Astrocyte (in vitro differentiated cells and primary cell): ENCODE data around the gene CEP20. TPM values are rescaled to one million over a fixed set of nuclear protein-coding genes. Genes with fewer than 3 reads are reported as not detected.

Source experiments
- DNase-seq: peaks from one replicate; pipeline ENCODE4 v3.0.0-alpha.2; 2010; ENCODE audit warnings: low read depth
- FAIRE-seq: peaks from 2 replicates; lab custom pipeline; 2011; peaks lifted over from hg19 to GRCh38; lab: Jason Lieb, UNC
- H2AFZ ChIP-seq: 2 replicates; pipeline ENCODE4 v1.6.0; 2012; ENCODE audit warnings: low read depth, low read length, inconsistent platforms
- H3K27ac ChIP-seq: 2 replicates; pipeline ENCODE4 v1.5.1; 2011; ENCODE audit warnings: low read depth, low read length, inconsistent platforms
- H3K27me3 ChIP-seq: 2 replicates; pipeline ENCODE4 v1.6.0; 2011; ENCODE audit warnings: low read length, inconsistent platforms; ENCODE audit not compliant: insufficient read depth
- H3K36me3 ChIP-seq: 2 replicates; pipeline ENCODE4 v1.5.1; 2011; ENCODE audit warnings: low read length, inconsistent platforms; ENCODE audit not compliant: insufficient read depth
- H3K4me1 ChIP-seq: 2 replicates; pipeline ENCODE4 v1.5.1; 2011; ENCODE audit warnings: low read length, inconsistent platforms; ENCODE audit not compliant: insufficient read depth
- H3K4me2 ChIP-seq: 2 replicates; pipeline ENCODE4 v1.6.0; 2012; ENCODE audit warnings: low read length, inconsistent platforms
- H3K4me3 ChIP-seq: 2 replicates; pipeline ENCODE4 v1.5.1; 2011; ENCODE audit warnings: low read depth, mild to moderate bottlenecking, low read length, inconsistent platforms; ENCODE audit not compliant: insufficient read depth
- H3K79me2 ChIP-seq: 2 replicates; pipeline ENCODE4 v1.6.0; 2012; ENCODE audit warnings: mild to moderate bottlenecking, low read length, inconsistent platforms; ENCODE audit not compliant: insufficient read depth
- H3K9ac ChIP-seq: 2 replicates; pipeline ENCODE4 v1.6.0; 2012; ENCODE audit warnings: mild to moderate bottlenecking, low read length, inconsistent platforms
- H3K9me3 ChIP-seq: 2 replicates; pipeline ENCODE4 v1.5.1; 2012; ENCODE audit warnings: low read depth, mild to moderate bottlenecking, low read length, inconsistent platforms; ENCODE audit not compliant: insufficient read depth
- H4K20me1 ChIP-seq: 2 replicates; pipeline ENCODE4 v1.6.0; 2012; ENCODE audit warnings: low read length, inconsistent platforms; ENCODE audit not compliant: insufficient read depth
- H3K27ac Mint-ChIP-seq: one replicate; pipeline ENCODE4 v1.8.0; 2021; ENCODE audit warnings: mild to moderate bottlenecking, mixed read lengths; ENCODE audit not compliant: unreplicated experiment
- H3K27me3 Mint-ChIP-seq: one replicate; pipeline ENCODE4 v1.8.0; 2021; ENCODE audit warnings: low read depth, mixed read lengths; ENCODE audit not compliant: unreplicated experiment
- H3K36me3 Mint-ChIP-seq: one replicate; pipeline ENCODE4 v1.8.0; 2021; ENCODE audit warnings: low read depth, mixed read lengths; ENCODE audit not compliant: unreplicated experiment
- H3K4me1 Mint-ChIP-seq: one replicate; pipeline ENCODE4 v1.8.0; 2021; ENCODE audit warnings: low read depth, mixed read lengths; ENCODE audit not compliant: unreplicated experiment
- H3K4me3 Mint-ChIP-seq: one replicate; pipeline ENCODE4 v1.8.0; 2021; ENCODE audit warnings: mild to moderate bottlenecking, moderate library complexity, mixed read lengths; ENCODE audit not compliant: unreplicated experiment
- H3K9me3 Mint-ChIP-seq: one replicate; pipeline ENCODE4 v1.8.0; 2021; ENCODE audit warnings: mild to moderate bottlenecking, mixed read lengths; ENCODE audit not compliant: unreplicated experiment
- EZH2 ChIP-seq: IDR thresholded peaks from 2 replicates; pipeline ENCODE4 v1.6.1; 2012; ENCODE audit warnings: mild to moderate bottlenecking, low read length, inconsistent platforms; ENCODE audit not compliant: insufficient read depth
- total RNA-seq: library from RNA; stranded (reverse); gene quantifications from 2 replicates; pipeline ENCODE4 v1.2.1, GENCODE V29; 2021
- TF ChIP-seq, protein P1 (sequence below): IDR thresholded peaks from 2 replicates; pipeline ENCODE4 v1.5.1; 2011; ENCODE audit warnings: low read depth, mild to moderate bottlenecking, inconsistent platforms, low read length, moderate library complexity; ENCODE audit not compliant: insufficient read depth

Gene CEP20
- total RNA-seq, 1 donor from 2014 or later, result 27.5 TPM

DNA sequence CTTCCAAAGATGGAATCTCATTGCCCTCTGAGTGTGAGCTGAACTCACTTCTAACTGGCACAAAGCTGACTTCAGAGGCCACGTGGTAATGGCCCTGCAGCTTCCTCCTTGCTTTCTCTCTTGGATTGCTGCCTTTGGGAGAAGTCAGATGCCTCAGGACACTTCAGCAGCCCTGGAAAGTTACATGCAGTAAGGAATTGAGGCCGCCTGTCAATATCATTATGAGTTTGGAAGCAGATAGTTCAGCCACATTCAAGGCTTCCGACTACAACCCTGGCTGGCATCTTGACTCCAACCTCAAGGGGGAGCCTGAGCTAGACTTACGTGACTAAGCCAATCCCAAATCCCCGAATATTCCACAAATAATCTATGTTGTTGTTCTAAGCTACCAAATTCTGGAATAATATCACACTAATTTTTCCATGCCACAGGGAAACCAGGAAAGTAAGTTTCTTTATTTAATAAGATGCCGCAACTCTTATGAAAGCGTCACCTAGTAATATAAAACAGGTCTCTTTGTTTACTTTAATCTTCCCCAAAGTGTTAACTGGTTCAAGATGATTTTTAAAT is 13.6 kb downstream of the CEP20 start:
- Histone ChIP-seq H3K27me3 (no peaks in the 10 kb centered on the region), H3K9ac (no peak overlapping the region), H2AFZ (no peak overlapping the region), H4K20me1 (peaks cover 3% of the 10 kb centered on the region), H3K4me1 (peaks cover 9% of the 10 kb centered on the region), H3K9me3 (no peaks in the 10 kb centered on the region), H3K4me2 (no peak overlapping the region), H3K4me3 (no peak overlapping the region), H3K36me3 (peaks cover 18% of the 10 kb centered on the region), H3K27ac (no peak overlapping the region), H3K79me2 (peaks cover 12% of the 10 kb centered on the region)
- TF ChIP-seq EZH2, result no peak
- TF ChIP-seq, protein P1, sequence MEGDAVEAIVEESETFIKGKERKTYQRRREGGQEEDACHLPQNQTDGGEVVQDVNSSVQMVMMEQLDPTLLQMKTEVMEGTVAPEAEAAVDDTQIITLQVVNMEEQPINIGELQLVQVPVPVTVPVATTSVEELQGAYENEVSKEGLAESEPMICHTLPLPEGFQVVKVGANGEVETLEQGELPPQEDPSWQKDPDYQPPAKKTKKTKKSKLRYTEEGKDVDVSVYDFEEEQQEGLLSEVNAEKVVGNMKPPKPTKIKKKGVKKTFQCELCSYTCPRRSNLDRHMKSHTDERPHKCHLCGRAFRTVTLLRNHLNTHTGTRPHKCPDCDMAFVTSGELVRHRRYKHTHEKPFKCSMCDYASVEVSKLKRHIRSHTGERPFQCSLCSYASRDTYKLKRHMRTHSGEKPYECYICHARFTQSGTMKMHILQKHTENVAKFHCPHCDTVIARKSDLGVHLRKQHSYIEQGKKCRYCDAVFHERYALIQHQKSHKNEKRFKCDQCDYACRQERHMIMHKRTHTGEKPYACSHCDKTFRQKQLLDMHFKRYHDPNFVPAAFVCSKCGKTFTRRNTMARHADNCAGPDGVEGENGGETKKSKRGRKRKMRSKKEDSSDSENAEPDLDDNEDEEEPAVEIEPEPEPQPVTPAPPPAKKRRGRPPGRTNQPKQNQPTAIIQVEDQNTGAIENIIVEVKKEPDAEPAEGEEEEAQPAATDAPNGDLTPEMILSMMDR, result peak; percentile 86
- Mint-ChIP-seq H3K4me1 (peaks cover 4% of the 10 kb centered on the region), H3K36me3 (no peaks in the 10 kb centered on the region), H3K27me3 (no peaks in the 10 kb centered on the region), H3K9me3 (no peaks in the 10 kb centered on the region), H3K4me3 (no peak overlapping the region), H3K27ac (no peak overlapping the region)
- DNase-seq (peak; percentile 44), FAIRE-seq (no peak)

DNA sequence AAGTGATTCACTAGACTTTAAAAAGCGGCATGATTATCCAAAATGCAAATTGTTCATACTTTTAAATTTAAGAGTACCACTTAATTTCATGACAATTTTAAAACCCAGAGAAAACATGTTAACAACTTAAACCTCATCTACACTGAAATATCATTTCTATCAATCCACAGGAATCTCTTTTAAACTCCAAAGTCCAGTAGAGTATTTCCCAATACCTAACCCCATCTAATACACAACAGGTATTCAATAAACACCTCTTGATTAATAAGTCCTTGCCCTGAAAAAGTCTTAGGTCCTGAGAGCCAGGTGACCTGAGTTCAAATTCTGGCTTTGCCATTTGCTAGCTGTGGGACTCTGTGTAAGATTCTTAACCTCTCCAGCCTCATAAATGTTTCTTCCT is 14.7 kb downstream of the CEP20 start:
- FAIRE-seq, result no peak
- H3K36me3 ChIP-seq, result peaks cover 25% of the 10 kb centered on the region

DNA sequence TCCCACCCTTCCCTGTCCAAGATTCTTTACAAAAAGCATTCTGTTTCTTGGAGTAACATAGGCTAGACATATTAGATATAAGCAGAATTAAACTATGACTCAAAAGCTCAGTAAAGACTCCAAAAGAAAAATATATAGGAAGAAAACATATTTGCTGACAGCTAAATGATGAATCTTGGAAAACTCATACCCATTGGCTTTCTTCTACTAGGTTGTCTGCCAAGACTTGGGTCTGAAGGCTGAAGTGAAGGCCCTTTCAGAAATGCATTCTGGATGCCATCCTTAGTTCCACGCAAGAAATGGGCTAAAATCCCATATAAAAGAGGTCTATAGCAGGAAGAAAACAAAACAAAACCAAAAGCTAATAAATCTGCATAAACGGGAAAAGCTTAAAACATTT is 15.1 kb downstream of the CEP20 start:
- no peaks in the 10 kb centered on the region for H3K9me3 ChIP-seq
- H3K4me3 Mint-ChIP-seq, result no peak overlapping the region
- H4K20me1 ChIP-seq, result peaks cover 3% of the 10 kb centered on the region
- no peak overlapping the region for H3K27ac Mint-ChIP-seq
- H3K9me3 Mint-ChIP-seq, result no peaks in the 10 kb centered on the region
- peaks cover 6% of the 10 kb centered on the region for H3K79me2 ChIP-seq
- no peaks in the 10 kb centered on the region for H3K4me1 Mint-ChIP-seq
- no peak overlapping the region for H3K4me2 ChIP-seq
- no peak overlapping the region for H3K4me3 ChIP-seq
- FAIRE-seq (no peak), DNase-seq (no peak)
- no peak overlapping the region for H2AFZ ChIP-seq
- no peak overlapping the region for H3K9ac ChIP-seq
- H3K27me3 Mint-ChIP-seq, result no peaks in the 10 kb centered on the region
- H3K27me3 ChIP-seq, result no peaks in the 10 kb centered on the region
- H3K36me3 Mint-ChIP-seq, result no peaks in the 10 kb centered on the region
- no peak for TF ChIP-seq EZH2
- TF ChIP-seq, protein P1, result no peak
- H3K27ac ChIP-seq, result no peak overlapping the region
- H3K4me1 ChIP-seq, result peaks cover 3% of the 10 kb centered on the region
- H3K36me3 ChIP-seq, result peaks cover 25% of the 10 kb centered on the region

More for the DNA sequence above, 14.7 kb downstream of the CEP20 start:
- Histone ChIP-seq H3K4me1 (peaks cover 3% of the 10 kb centered on the region), H3K4me2 (no peak overlapping the region), H3K27ac (no peak overlapping the region), H3K9ac (no peak overlapping the region), H3K4me3 (no peak overlapping the region), H3K79me2 (peaks cover 8% of the 10 kb centered on the region), H3K9me3 (no peaks in the 10 kb centered on the region), H3K27me3 (no peaks in the 10 kb centered on the region), H2AFZ (no peak overlapping the region), H4K20me1 (peaks cover 3% of the 10 kb centered on the region)
- Mint-ChIP-seq H3K4me3 (no peak overlapping the region), H3K27ac (no peak overlapping the region), H3K27me3 (no peaks in the 10 kb centered on the region), H3K9me3 (no peaks in the 10 kb centered on the region), H3K36me3 (no peaks in the 10 kb centered on the region), H3K4me1 (no peaks in the 10 kb centered on the region)
- TF ChIP-seq EZH2, result no peak
- TF ChIP-seq, protein P1, result no peak
- no peak for DNase-seq
